ENCODE data around the gene PLEKHA7.

The PLEKHA7 gene

DNA sequence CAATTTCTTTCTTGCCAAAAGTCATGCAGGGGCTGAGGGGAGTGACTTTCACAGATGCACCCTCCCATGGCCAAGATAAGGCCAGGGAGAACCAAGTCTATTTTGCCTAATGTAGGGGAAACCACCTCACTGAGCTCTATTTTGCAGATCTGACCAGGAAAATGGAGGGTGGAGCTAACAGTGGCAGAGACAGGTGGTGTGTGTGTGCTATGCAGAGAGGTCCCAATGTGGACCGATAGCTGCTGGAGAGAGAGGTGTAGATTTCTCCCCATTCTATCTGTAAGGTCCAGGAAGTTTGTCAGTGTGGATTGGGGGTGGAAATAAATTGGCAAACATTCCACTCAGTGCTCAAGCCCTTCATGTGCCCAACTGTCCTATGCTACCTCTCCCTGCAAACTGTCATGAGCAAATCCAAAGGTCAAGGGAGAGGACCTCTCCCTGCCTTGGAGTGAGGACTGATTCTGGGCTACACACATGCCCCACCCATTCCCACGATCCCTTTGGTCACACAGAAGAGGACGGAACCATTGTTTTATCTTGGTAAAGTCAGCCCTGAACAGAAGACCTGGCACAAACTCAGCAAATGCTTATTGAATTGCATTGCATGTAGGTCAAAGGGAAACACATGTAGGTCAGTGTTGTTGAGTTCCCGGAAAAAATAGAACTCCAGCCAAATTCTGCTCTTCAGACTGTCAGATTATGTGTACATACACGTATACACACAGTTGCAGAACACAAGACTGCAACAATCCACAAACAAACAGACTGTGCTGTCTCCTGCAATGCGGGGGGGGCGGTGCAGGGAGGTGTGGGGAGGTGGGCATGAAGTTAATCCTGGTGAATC, 209.9 kb downstream of the PLEKHA7 start:
- no peak for DNase-seq

DNA sequence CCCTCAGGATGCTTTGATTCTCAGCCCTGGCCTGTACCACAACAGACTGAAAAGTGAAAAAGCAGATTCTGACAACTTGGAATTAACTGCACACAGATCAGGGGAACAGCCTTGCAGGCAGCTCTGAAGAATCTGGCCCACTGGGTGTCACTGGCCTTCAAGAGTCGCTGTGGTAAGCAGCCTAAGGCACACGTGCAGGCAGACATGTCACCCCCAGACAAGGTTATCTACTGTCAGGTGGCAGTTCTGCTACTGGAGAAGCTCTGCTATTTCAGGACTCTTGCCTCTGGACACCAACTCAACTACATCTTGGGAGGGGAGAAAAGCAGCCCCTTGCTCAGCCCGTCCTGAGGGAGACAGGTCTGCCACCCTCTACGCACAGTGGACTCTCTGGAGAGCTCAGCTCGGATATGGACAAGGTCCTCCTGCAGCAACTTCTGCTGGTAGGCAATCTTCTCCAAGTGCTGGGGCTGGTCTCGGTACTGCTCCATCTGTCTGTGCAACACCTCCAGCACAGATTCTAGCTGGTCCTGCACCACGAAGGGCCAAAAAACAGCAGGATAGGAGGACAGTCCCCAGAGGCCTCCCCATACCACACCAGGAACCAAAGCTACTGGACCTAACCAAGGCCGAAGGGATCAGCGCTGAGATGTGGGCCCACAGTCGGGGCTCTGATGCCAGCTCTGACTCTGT, 212.8 kb downstream of the PLEKHA7 start:
- no peak for DNase-seq

DNA sequence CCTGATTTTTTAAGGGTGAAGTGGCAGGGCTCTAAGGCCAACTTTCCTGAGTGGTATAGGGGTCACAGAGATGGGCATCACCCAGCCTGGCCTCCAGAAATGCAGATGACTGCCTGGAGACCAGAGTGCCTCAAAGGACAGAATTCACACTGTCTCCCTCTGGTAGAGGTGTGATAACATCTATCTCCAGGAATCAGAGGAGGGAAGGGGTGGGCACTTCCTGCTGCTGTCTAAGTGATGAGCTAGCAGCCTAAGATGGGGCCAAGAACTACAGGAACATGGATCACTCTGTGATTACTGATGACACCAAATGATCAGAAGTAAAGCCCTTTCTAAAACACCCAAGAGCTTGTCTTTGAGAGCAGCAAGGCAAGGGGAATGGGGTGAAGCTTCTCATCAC, 213.8 kb downstream of the PLEKHA7 start:
- DNase-seq, result no peak

DNA sequence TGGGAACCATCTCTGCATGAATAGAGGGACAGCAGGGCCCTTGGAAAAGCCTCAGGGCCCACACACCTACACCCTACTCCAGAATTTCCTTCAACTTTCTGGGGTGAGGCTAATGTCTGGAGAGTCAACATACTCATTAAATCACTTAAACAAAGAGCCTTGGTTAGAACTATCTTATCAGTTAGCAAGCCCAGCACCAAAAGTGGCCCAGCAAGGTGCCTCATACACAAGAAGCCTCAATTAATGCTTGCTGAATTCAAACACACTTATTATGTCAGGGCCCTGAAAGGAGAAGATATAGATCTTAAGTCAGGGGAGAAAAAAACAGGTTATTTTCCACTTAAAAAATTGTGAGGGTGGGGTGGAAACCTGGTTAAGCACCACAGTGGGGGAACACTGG, 214.3 kb downstream of the PLEKHA7 start:
- no peak for DNase-seq

DNA sequence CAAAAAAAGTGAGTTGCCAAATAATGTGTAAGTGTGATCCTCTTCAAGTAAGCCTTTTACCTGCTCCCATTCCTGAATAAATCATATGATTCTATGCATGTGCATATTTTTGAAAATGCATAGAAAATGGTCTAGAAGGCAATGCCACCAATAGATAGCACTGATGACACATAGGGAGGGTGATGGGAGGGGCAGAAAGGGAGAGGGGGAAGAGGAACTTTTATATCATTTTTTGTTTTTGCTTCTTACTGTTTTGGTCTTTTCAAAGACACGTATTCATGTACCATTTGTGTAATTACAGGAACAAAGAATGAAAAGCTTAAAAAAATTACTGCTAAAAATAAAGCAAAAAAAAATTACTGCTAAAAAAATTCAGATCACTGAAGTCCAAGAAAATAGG, 215.0 kb downstream of the PLEKHA7 start:
- no peak for DNase-seq

DNA sequence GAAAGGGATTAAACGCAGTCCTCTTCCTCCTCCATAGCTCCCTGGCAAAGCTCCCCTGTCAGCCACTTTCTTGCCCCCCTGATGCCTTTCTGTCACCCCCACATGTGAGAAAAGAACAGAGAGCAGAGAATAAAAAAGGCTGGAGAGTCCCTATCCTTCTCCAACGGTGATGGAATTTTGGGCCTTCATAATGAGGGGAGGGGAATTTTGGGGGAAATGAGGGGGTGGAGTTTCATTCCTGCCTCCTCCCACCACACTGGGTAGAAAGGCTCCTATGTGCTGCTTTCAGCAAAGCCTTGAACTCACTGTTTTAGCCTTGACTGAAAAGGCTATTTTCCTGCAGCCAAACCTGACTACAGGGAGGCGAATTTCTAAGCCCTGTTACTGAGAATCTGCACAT, 216.4 kb downstream of the PLEKHA7 start:
- DNase-seq, result no peak

DNA sequence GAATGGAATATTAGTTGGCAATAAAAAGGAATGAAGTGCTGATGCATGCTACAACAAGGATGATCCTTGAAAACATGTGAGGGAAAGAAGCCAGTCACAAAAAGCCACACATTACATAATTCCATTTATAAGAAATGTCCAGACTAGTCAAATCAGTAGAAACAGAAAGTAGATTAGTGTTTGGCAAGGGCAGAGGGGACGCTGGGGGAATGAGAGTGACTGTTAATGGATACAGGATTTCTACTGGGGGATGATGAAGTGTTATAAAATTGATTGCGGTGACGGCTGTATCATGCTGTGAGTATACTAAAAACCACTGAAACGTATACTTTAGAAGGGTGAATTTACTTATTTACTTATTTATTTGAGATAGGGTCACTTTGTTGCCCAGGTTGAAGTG, 217.9 kb downstream of the PLEKHA7 start:
- DNase-seq, result no peak

DNA sequence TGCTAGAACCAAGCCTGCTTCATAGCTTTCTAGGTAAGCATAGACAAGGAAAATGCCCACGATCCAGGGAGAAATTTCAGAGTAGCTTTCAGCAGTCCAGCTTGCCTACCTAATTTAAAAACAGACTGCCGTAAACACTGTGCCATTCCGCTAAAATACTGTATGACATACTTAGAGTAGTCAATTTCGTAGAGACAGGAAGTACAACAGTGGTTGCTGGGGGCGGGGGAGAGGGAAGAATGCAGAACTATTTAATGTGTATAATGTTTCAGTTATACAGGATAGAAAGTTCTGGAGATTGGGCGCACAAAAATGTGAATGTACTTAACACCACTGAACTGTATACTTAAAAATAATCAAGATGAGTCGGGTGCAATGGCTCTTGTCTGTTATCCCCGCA, 219.1 kb downstream of the PLEKHA7 start:
- DNase-seq, result no peak

DNA sequence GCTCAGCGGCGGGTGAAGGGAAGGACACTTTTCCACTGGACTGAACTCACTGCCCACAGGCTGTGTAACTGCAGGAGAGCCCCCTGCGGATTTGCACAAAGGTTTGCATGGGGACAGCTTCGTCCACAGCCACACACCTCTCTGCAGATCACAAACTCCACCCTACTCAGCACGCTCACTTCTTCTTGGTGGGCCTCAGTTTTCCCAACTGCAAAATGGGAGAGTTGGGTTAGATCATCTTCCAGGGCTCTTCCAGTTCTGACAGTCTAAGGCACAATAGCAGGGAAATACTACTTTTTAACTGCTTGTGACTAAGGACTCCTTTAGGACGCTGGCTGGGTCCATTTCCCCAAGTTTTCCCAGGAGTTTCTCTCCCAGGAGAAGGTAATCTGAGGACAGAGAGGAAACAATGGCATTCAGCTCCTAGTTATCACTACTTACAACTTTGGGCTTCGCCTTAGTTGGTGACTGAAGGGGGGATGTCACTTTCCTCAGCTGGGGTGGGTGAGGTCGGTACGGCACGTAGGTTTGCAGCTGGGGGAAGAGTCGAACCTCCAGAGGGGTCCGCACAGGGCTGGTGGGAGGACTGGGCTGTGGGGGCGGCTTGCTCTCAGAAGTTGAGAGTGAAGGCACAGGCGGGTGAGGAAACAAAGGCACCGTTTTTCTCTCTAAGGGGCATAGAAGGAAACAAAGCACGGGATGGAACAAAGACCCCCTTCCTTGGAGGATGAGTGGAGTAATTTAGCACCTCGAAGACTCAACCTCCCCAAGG, 220.0 kb downstream of the PLEKHA7 start:
- no peak for DNase-seq

DNA sequence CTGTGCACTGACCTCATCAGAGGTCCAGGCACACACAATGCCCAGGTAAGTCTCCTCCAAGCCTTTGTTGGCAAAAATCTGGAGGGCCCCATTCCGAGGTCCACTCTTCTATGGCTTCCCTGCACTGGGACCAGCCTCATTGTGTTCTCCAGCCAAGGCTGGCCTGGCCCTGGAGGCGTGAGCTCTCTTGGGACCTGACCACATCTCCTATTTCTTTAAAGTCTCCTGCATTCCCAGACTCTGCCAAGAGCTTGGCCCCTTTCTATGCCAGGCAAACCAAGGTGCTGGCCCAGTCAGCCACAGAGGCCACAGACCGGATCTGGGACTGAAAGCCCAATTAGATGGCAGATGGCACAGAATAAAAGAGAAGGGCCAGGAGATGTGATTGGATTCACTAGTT, 220.7 kb downstream of the PLEKHA7 start:
- no peak for DNase-seq

DNA sequence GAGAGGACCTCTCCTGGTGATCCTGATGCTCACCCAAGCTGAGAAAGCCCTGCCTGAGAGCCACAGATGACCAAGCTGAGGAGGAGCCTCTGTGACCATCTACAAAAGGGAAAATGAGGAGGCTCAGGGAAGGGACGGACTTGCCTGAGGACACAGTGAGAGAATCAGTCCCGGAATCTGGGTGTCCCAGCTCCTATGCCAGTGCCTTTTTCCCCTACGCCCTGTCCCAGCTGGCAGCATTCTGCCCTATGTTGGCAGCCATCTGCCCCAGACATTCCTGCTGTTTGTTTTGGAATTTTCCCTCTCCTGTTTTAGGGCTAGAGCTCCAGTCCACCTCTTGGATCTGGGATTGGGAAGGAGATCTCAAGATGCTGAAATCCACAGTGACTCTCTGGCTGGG, 221.2 kb downstream of the PLEKHA7 start:
- DNase-seq, result no peak

DNA sequence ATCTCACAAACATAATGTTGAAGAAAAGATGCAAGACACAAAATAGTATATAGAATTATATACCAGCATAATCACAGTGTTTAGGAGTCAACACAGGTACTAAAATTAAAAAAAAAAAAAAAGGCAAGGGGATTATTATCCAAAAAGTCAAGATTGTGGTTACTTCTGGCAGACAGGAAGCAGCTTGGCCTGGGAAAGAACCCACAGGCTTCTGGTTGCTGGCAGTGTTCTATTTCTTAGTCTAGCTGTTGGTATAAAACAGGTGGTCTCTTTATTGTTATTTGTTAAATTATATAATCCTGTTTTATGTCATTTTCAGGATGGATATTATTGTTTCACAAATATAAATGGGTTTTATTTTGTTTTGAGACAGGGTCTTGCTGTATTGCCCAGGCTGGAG, 221.8 kb downstream of the PLEKHA7 start:
- DNase-seq, result no peak

DNA sequence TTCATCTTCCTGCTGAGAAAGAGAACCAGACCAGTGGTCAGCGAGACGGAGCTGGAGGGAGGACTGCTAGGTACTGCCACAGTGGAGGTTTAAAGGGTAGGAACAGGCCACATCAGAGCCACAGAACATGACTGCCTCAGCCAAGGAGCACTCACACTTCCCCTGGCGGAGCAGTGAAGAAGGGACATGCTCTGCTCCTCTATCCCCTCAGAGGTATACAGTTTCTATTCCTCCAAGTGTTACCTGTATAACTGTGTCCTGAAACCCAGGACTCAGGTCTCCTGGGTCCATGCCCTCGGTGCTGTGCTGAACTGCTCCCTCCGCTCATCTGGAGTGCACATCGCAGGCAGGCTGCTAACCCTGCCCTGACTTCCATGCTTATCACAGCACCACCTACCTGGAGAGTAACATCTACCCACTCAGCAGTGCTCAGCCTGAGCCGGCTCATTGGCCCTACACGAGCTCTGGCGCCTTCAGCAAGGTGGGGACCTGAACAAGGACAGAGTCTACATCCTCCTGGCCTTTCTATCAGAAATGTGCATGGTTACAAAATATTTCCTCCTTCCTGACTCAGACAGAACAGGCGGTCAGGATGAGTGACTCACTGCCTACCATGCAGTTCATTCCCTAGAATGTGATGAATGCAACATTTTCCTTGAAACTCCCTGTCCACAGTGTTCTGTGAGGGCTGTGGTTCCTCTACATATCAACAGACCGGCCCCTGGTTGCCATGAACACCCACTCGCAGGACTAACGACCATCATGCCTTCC, 222.8 kb downstream of the PLEKHA7 start:
- peak; percentile 19 for DNase-seq

DNA sequence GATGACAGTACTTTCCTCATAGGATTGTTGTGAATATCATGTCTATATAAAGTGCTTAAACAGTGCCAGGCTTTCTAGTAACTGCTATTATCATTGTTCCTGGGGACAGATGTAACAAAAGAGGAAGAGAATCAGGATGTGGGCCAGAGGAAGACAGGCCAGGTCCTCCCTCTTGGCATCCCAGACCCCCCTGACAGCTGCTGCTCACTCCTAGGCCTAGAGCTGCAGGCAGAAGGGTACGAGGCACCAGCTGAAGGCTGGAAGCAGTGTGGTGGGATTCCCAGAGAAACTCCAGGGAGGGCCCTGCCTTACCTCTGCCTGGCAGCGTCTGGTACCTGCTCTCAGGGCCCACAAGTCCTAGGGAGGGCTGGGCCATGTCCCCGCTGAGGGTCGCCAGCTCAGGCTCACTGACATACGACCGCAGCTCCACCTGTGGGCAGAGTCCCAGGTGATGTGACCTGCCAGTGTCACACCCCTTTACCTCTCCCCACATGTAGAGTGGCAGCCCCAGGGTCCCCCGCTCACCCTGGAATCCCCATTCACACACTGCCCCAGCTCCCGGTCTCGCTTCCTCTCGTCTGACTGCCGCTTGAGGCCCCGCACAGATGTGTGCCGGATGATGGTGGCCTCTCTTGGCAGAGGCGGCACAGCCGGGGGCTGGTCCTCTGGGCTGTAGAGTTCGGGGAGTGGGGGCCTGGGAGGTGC, 223.6 kb downstream of the PLEKHA7 start:
- no peak for DNase-seq

DNA sequence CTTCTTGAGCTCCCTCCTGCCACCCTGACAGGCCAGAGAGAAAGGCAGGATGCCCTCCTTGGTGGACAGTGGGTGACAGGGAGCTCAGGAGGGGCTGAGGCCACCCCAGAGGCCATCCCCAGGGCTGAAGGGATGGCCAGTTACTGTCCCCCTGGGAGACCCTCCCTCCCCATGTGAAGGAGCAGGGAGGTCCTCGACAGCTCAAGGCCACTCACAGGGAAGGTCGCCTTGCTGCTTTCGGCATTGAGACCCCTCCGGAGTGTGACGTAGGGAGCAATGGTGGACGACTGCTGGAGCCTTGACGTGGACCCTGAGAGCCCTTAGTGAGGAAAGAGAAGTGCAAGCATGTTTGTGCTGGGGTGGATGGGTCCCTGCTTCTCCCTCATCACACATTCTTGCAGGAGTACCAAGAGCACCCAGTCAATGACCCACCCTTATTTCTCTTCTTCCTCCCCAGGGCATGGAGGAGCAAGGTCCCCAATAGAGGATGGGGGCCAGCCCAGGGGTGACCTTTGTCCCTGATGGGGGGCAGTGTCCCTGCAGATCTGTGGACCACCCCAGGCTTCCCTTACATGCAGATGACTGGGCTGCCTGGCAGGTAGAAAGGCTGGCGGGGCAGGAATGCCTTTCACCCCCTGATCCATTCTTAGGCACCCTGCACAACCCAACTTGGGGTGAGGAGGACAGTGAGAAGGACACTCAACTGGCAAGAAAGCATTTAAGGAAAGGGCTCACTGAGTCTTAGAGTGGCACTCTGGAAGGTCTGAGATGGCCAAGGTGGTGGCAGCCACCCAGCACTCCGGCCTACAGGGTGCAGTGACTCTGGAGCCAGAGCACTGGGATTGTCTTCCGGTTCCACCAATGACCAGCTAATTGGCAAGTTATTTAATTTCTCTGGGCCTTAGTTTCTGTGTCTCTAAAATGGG, 224.4 kb downstream of the PLEKHA7 start:
- no peak for DNase-seq

DNA sequence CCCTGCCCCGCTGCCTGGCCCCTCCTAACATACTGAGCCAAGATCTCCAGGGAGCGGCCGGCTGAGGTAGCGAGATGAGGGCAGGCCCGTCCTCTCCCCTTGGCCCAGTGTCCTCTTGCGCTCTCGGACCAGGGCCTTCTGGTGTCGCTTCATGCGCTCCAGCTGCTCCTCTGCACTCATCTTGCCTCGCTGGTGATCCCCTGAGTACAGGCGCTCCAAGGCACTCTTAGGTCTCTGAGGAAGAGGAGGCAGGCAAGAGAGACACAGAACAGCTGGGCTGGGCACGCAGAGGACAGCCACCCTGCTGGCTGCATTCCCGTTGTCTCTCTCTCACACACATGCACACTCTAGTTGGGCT, 225.2 kb downstream of the PLEKHA7 start:
- DNase-seq, result no peak

DNA sequence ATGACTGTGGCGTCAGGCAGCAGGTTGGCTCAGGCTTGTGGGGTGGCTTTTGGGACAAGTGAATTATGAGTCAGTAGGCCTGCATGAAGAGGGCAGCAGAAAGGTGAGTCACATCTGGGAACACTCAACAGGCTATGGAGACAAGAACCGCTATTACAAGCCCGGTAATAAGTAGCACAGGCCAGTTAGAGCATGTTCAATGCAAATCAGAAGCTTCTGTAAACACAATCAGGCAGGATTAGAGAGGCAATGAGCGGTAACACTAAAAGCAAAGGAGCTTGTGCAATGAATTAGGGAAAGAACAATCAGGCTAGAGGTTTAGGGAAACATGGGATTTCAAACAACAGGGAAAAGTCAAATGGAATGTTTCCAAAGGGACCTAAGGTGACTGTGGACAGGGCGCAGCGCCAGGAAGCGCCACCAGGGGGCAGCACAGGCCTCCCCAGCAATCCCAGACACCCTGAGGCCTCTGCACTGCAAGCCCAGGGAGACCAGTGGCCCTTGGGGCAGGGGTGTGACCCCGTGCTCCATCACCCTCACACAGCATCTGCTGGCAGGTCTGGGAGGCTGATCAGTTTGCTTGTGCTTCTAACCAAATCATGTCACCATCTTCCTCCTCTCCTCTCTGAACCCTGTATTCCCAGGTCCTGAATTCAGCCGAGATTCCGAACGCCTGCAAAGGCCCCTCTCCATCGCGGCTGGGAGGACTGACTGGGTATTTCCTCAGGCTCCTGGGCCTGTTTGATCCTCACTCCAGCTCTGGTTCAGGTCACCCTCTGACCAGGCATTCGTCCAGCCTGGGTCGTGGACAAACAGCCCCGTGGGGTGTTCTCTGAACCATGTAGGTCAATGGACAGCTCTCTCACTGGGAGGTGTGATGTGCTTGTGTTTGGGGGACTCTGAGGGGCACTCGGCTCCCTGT, 225.8 kb downstream of the PLEKHA7 start:
- peak; percentile 75 for DNase-seq

DNA sequence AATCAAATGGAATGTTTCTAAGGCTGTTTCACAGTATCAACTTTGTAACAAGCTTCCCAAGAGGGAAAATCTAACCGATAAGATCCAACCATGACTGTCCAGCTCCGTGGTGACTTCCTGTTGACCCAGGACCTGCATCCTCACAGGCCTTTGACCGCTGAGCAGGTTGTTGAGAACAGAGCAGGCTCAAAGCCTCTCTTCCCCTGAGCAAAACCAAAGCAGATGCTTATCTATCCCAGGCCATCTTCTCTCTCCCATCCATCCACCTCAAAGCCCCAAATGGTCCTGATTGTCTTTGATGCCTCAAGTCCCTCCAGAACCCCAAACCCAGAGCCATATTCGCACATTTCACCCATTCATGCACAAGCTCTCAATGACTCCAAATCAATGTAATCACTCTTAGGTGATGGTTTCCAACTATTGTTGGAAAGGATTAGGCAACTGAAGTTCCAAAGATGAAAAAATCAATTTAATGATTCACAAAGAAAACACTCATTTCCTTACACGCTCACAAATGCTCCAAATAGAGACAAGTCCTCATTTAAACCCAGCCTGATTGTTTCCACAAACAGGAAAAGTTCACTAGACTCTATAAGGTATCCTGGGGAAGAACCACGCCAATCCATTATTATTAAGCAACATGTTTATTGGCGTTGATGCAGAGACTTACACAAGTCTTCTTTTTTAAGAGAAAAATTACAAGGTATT, 227.0 kb downstream of the PLEKHA7 start:
- DNase-seq, result no peak

DNA sequence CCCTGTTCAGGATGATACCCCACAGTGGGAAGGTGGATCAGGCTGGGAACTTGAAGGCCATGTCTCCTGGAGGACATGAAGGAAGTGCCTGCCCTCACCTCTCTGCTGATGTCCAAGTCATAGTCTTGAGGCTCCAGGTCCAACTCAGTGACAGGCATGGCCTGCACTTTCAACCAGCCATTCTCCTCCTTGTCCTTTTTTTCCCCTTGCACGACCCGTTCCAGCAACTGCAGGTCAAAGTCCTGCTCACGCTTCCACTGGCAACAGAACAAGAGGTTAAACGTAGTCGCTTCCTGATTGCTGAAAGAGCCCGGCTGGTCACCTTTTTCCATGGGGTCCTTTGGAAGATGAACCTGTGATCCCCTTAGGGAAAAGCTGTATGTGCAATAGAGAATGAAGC, 228.1 kb downstream of the PLEKHA7 start:
- no peak for DNase-seq

All from eye (tissue), 1 donor.